Parathyroid adenoma (tissue), 2 donors: ENCODE results near the gene DNAJB11.
"Not testable (repeated sequence)": the region's sequence is repeated elsewhere in the genome, so short reads cannot be mapped to it uniquely, and the experiment has no call there.

Source experiments
- H2AFZ ChIP-seq: fragments of 300-600 bp; sonication (generic); one replicate; pipeline ENCODE4 v1.7.0; 2017; ENCODE audit warnings: antibody characterized with exemption, mild to moderate bottlenecking
- H3K27ac ChIP-seq: fragments of 300-600 bp; sonication (generic); one replicate; pipeline ENCODE4 v1.7.0; 2017
- H3K27me3 ChIP-seq: fragments of 300-600 bp; sonication (generic); one replicate; pipeline ENCODE4 v1.7.0; 2017; ENCODE audit warnings: low read length; ENCODE audit not compliant: control insufficient read depth, insufficient read depth
- H3K36me3 ChIP-seq: fragments of 300-600 bp; sonication (generic); one replicate; pipeline ENCODE4 v1.7.0; 2017; ENCODE audit warnings: low read length; ENCODE audit not compliant: control insufficient read depth, insufficient read depth
- H3K4me1 ChIP-seq: fragments of 300-600 bp; sonication (generic); one replicate; pipeline ENCODE4 v1.7.0; 2017; ENCODE audit warnings: control low read depth
- H3K4me2 ChIP-seq: fragments of 300-600 bp; sonication (generic); one replicate; pipeline ENCODE4 v1.7.0; 2017; ENCODE audit warnings: low read length
- H3K4me3 ChIP-seq: fragments of 300-600 bp; sonication (generic); one replicate; pipeline ENCODE4 v1.7.0; 2017; ENCODE audit warnings: low read depth, low read length
- H3K79me2 ChIP-seq: fragments of 300-600 bp; sonication (generic); one replicate; pipeline ENCODE4 v1.7.0; 2017; ENCODE audit warnings: control low read depth
- H3K9ac ChIP-seq: fragments of 300-600 bp; sonication (generic); one replicate; pipeline ENCODE4 v1.7.0; 2017; ENCODE audit warnings: mild to moderate bottlenecking
- H3K9me3 ChIP-seq: fragments of 300-600 bp; sonication (generic); one replicate; pipeline ENCODE4 v1.7.0; 2017; ENCODE audit warnings: low read length; ENCODE audit not compliant: control insufficient read depth
- TF ChIP-seq, protein P1 (sequence below): fragments of 300-600 bp; sonication (generic); IDR thresholded peaks from one replicate; pipeline ENCODE4 v1.7.0; 2017; ENCODE audit warnings: antibody characterized with exemption, mild to moderate bottlenecking
- donor health status: primary hyperparathyroidism.

The DNAJB11 gene

GRCh38 chr3:186577521-186577920, 7.0 kb downstream of the DNAJB11 start:
- Histone ChIP-seq H3K4me2 (no peak overlapping the region), H2AFZ (no peak overlapping the region), H3K4me1 (no peaks in the 10 kb centered on the region), H3K4me3 (no peak overlapping the region), H3K36me3 (no peaks in the 10 kb centered on the region), H3K9ac (no peak overlapping the region), H3K79me2 (no peaks in the 10 kb centered on the region), H3K9me3 (no peaks in the 10 kb centered on the region), H3K27me3 (no peaks in the 10 kb centered on the region), H3K27ac (no peak overlapping the region)
- TF ChIP-seq, protein P1, sequence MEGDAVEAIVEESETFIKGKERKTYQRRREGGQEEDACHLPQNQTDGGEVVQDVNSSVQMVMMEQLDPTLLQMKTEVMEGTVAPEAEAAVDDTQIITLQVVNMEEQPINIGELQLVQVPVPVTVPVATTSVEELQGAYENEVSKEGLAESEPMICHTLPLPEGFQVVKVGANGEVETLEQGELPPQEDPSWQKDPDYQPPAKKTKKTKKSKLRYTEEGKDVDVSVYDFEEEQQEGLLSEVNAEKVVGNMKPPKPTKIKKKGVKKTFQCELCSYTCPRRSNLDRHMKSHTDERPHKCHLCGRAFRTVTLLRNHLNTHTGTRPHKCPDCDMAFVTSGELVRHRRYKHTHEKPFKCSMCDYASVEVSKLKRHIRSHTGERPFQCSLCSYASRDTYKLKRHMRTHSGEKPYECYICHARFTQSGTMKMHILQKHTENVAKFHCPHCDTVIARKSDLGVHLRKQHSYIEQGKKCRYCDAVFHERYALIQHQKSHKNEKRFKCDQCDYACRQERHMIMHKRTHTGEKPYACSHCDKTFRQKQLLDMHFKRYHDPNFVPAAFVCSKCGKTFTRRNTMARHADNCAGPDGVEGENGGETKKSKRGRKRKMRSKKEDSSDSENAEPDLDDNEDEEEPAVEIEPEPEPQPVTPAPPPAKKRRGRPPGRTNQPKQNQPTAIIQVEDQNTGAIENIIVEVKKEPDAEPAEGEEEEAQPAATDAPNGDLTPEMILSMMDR = no peak

DNA sequence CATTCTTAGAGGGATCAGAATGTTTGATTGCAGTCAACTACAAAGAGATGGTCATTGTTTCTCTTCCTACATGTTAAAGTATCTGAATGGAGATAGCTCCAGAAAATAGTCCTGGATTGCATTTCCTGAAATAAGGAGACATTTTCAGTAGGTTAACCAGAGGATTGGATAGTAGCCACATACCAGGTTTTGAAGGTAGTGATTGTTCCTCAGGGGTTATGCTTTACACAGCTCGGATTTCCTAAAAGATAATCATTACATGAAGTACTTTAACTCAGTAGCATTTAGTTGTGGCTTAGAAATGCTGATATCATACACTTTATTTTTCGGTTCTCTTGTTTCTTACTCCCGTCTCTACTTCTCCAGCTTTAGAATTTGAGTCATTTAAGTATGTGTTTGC, 10.3 kb downstream of the DNAJB11 start:
- no peak overlapping the region for H3K4me2 ChIP-seq
- H3K9me3 ChIP-seq = no peaks in the 10 kb centered on the region
- TF ChIP-seq, protein P1 = no peak
- no peaks in the 10 kb centered on the region for H3K79me2 ChIP-seq
- no peaks in the 10 kb centered on the region for H3K36me3 ChIP-seq
- no peaks in the 10 kb centered on the region for H3K27me3 ChIP-seq
- no peak overlapping the region for H3K9ac ChIP-seq
- no peaks in the 10 kb centered on the region for H3K4me1 ChIP-seq
- no peak overlapping the region for H3K4me3 ChIP-seq
- H2AFZ ChIP-seq = no peak overlapping the region
- no peak overlapping the region for H3K27ac ChIP-seq

DNA sequence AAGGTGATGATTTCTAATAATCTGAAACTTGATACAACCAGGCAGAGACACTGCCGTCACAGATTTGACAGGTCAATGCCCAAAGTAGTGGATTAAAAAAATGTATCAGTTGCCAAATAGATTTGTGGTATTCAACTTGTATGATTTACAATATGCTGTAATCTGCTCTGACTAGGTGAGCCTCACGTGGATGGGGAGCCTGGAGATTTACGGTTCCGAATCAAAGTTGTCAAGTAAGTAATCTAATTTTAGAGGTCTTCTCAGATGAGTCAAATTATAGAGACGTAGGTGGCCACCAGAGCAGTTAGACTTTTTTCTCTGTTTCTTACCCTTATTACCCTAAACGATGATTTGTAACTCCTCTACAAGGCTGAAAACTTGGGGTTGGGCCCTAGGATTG, 12.0 kb downstream of the DNAJB11 start:
- no peaks in the 10 kb centered on the region for H3K27me3 ChIP-seq

DNA sequence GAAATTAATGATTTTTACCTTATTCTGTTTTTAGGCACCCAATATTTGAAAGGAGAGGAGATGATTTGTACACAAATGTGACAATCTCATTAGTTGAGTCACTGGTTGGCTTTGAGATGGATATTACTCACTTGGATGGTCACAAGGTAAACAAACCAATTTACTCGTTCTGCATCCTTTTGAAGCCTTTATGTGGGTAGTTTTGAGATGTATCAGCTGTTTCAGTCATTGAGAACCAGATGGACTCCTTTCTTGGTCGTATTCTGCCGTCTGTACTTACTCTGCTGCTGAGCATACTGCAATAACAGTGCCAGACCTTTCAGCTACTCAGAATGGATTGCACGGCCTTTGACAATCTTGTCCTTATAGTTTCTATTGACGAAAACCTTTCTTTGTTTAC, 13.3 kb downstream of the DNAJB11 start:
- no peaks in the 10 kb centered on the region for H3K9me3 ChIP-seq
- H3K36me3 ChIP-seq = no peaks in the 10 kb centered on the region
- TF ChIP-seq, protein P1 = no peak
- H3K79me2 ChIP-seq = no peaks in the 10 kb centered on the region
- no peak overlapping the region for H3K27ac ChIP-seq
- H3K4me2 ChIP-seq = no peak overlapping the region
- no peak overlapping the region for H2AFZ ChIP-seq
- no peak overlapping the region for H3K4me3 ChIP-seq
- H3K9ac ChIP-seq = no peak overlapping the region
- H3K27me3 ChIP-seq = no peaks in the 10 kb centered on the region
- H3K4me1 ChIP-seq = no peaks in the 10 kb centered on the region

More for the DNA sequence above, 12.0 kb downstream of the DNAJB11 start:
- H3K4me2 ChIP-seq = no peak overlapping the region
- H3K9ac ChIP-seq = no peak overlapping the region
- no peaks in the 10 kb centered on the region for H3K4me1 ChIP-seq
- no peaks in the 10 kb centered on the region for H3K9me3 ChIP-seq
- H3K36me3 ChIP-seq = no peaks in the 10 kb centered on the region
- H3K27ac ChIP-seq = no peak overlapping the region
- no peak overlapping the region for H2AFZ ChIP-seq
- no peak overlapping the region for H3K4me3 ChIP-seq
- TF ChIP-seq, protein P1 = no peak
- H3K79me2 ChIP-seq = no peaks in the 10 kb centered on the region

DNA sequence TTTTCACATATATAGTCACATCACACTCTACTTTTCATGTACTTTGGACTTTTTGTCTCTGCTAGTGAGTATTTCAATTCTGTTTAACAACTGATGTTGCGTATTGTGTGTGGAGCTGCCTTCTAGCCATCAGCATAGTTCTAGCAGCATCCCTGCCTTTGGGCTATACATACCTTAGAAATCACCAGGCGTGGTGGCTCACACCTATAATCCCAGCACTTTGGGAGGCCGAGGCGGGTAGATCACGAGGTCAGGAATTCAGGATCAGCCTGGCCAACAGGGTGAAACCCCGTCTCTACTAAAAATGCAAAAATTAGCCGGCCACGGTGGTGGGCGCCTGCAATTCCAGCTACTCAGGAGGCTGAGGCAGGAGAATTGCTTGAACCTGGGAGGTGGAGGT, 15.7 kb downstream of the DNAJB11 start:
- not testable (repeated sequence) for H3K9ac ChIP-seq, H2AFZ ChIP-seq, H3K79me2 ChIP-seq, H3K36me3 ChIP-seq, H3K27me3 ChIP-seq, H3K4me3 ChIP-seq, H3K27ac ChIP-seq, H3K4me2 ChIP-seq, H3K4me1 ChIP-seq, H3K9me3 ChIP-seq
